GM23338 (cell line): Measurements from ENCODE around the gene TMEM174. TPM values are rescaled to one million over a fixed set of nuclear protein-coding genes. Genes with fewer than 3 reads are reported as not detected.
A peak's percentile ranks its signal among the peaks of the same experiment; 100 is the strongest.
"Not testable (repeated sequence)": the region's sequence is repeated elsewhere in the genome, so short reads cannot be mapped to it uniquely, and the experiment has no call there.

ENCODE experiments used
- ATAC-seq: fragments of 200-7000 bp; cut with Tn5 transposase; 3 replicates; pipeline ENCODE4 v1.9.1; 2020
- DNase-seq: peaks from one replicate; pipeline ENCODE4 v3.0.0-alpha.2; 2015; ENCODE audit warnings: low spot score
- H2AFZ ChIP-seq: fragments of 200-600 bp; sonication (generic); 2 replicates; pipeline ENCODE4 v1.8.0; 2016; ENCODE audit warnings: antibody characterized with exemption, mild to moderate bottlenecking, moderate library complexity
- H3F3A ChIP-seq: fragments of 200-600 bp; sonication (generic); replicated peaks from 2 replicates; pipeline ENCODE4 v1.8.0; 2017; ENCODE audit warnings: antibody characterized with exemption, mixed run types, low read depth
- H3K27ac ChIP-seq: fragments of 200-600 bp; sonication (generic); 2 replicates; pipeline ENCODE4 v1.6.1; 2016; ENCODE audit warnings: low read depth
- H3K27me3 ChIP-seq: fragments of 200-600 bp; sonication (generic); 2 replicates; pipeline ENCODE4 v1.8.0; 2016; ENCODE audit warnings: mild to moderate bottlenecking, mixed run types, moderate library complexity; ENCODE audit not compliant: insufficient read depth
- H3K36me3 ChIP-seq: fragments of 200-600 bp; sonication (generic); 2 replicates; pipeline ENCODE4 v1.8.0; 2016; ENCODE audit warnings: mild to moderate bottlenecking; ENCODE audit not compliant: insufficient read depth
- H3K4me1 ChIP-seq: fragments of 200-600 bp; sonication (generic); 2 replicates; pipeline ENCODE4 v1.8.0; 2016; ENCODE audit warnings: mild to moderate bottlenecking, moderate library complexity; ENCODE audit not compliant: insufficient read depth
- H3K4me2 ChIP-seq: fragments of 200-600 bp; sonication (generic); 2 replicates; pipeline ENCODE4 v1.7.1; 2017; ENCODE audit warnings: mixed run types
- H3K4me3 ChIP-seq: fragments of 200-600 bp; sonication (generic); 2 replicates; pipeline ENCODE4 v1.6.1; 2016; ENCODE audit warnings: mixed run types
- H3K79me2 ChIP-seq: fragments of 200-600 bp; sonication (generic); replicated peaks from 2 replicates; pipeline ENCODE4 v1.8.0; 2017; ENCODE audit warnings: mild to moderate bottlenecking; ENCODE audit not compliant: insufficient read depth
- H3K9me2 ChIP-seq: fragments of 200-600 bp; sonication (generic); 2 replicates; pipeline ENCODE4 v1.8.0; 2017; ENCODE audit not compliant: insufficient read depth
- H4K20me1 ChIP-seq: fragments of 200-600 bp; sonication (generic); replicated peaks from 2 replicates; pipeline ENCODE4 v1.8.0; 2017; ENCODE audit warnings: mild to moderate bottlenecking; ENCODE audit not compliant: insufficient read depth
- H3K27ac Mint-ChIP-seq: 2 replicates; pipeline ENCODE4 v1.8.0; 2020; ENCODE audit warnings: inconsistent platforms, mild to moderate bottlenecking, moderate library complexity, mixed read lengths
- H3K27me3 Mint-ChIP-seq: 3 replicates; pipeline ENCODE4 v1.8.0; 2022; ENCODE audit warnings: low read depth, mild to moderate bottlenecking, moderate library complexity, mixed read lengths, inconsistent platforms; ENCODE audit not compliant: insufficient read depth, poor library complexity
- H3K36me3 Mint-ChIP-seq: 3 replicates; pipeline ENCODE4 v1.8.0; 2021; ENCODE audit warnings: low read depth, mild to moderate bottlenecking, inconsistent platforms, moderate library complexity, mixed read lengths
- H3K4me1 Mint-ChIP-seq: 3 replicates; pipeline ENCODE4 v1.8.0; 2020; ENCODE audit warnings: mild to moderate bottlenecking, inconsistent platforms, mixed read lengths
- H3K4me3 Mint-ChIP-seq: 3 replicates; pipeline ENCODE4 v1.8.0; 2021; ENCODE audit warnings: moderate library complexity, mild to moderate bottlenecking, inconsistent platforms, mixed read lengths
- H3K9me3 Mint-ChIP-seq: 3 replicates; pipeline ENCODE4 v1.8.0; 2020; ENCODE audit warnings: moderate library complexity, mild to moderate bottlenecking, inconsistent platforms, mixed read lengths
- EZH2 ChIP-seq: fragments of 200-600 bp; sonication (generic); IDR thresholded peaks from one replicate; pipeline ENCODE4 v1.8.0; 2017; ENCODE audit warnings: antibody characterized with exemption, mild to moderate bottlenecking, low read depth; ENCODE audit not compliant: unreplicated experiment
- JUNB ChIP-seq: IDR thresholded peaks from one replicate; pipeline ENCODE4 v1.6.1; 2016; ENCODE audit warnings: antibody characterized with exemption; ENCODE audit not compliant: unreplicated experiment
- polyA plus RNA-seq: library from polyadenylated mRNA; unstranded; fragments of >200 nt; fragmentation: Nextera tagmentation; extraction: Ambion mirVana; gene quantifications from 2 replicates; pipeline ENCODE4 v1.2.1, GENCODE V29; 2016
- total RNA-seq: library from RNA; depleted of rRNA; stranded (reverse); fragments of >200 nt; shearing (Covaris generic); gene quantifications from 2 replicates; pipeline ENCODE4 v1.2.3, GENCODE V29; 2014
- TF ChIP-seq, protein P1 (sequence below): IDR thresholded peaks from one replicate; pipeline ENCODE4 v1.6.1; 2018; ENCODE audit warnings: antibody characterized with exemption; ENCODE audit not compliant: unreplicated experiment
- TF ChIP-seq, protein P2 (sequence below), 2 experiments: fragments of 200-600 bp in 1 of 2; sonication (generic) in 1 of 2; conservative IDR thresholded peaks; 2 replicates each; pipeline versions ENCODE4 v1.5.1 to v1.6.1; 2016 to 2017; ENCODE audit warnings: antibody characterized with exemption in 2 of 2, low read depth in 2 of 2, mild to moderate bottlenecking in 2 of 2, moderate library complexity in 1 of 2

The TMEM174 gene
- total and polyA plus RNA-seq, 2 experiments from 2014 or later: not detected

- ATAC-seq: no peak
- H3K4me3 ChIP-seq: no peak overlapping the region
- H3K79me2 ChIP-seq: no peaks in the 10 kb centered on the region
- 0 out of 2 replicates have a peak, but pooled peaks cover 6% of the 10 kb centered on the region for H3F3A ChIP-seq
- H3K4me2 ChIP-seq: no peak overlapping the region
- H3K36me3 Mint-ChIP-seq: no peaks in the 10 kb centered on the region
- peaks cover 19% of the 10 kb centered on the region for H3K4me1 ChIP-seq
- peaks cover 18% of the 10 kb centered on the region for H3K4me1 Mint-ChIP-seq
- peak; percentile 69 for DNase-seq
- H3K9me2 ChIP-seq: no peaks in the 10 kb centered on the region
- no peaks in the 10 kb centered on the region for H3K9me3 Mint-ChIP-seq
- no peak overlapping the region for H3K4me3 Mint-ChIP-seq
- H2AFZ ChIP-seq: no peak overlapping the region
- H3K27me3 Mint-ChIP-seq: peaks cover 57% of the 10 kb centered on the region
- no peak overlapping the region for H3K27ac Mint-ChIP-seq
- H4K20me1 ChIP-seq: 0 out of 2 replicates have a peak, but pooled peaks cover 2% of the 10 kb centered on the region
- TF ChIP-seq, protein P1, sequence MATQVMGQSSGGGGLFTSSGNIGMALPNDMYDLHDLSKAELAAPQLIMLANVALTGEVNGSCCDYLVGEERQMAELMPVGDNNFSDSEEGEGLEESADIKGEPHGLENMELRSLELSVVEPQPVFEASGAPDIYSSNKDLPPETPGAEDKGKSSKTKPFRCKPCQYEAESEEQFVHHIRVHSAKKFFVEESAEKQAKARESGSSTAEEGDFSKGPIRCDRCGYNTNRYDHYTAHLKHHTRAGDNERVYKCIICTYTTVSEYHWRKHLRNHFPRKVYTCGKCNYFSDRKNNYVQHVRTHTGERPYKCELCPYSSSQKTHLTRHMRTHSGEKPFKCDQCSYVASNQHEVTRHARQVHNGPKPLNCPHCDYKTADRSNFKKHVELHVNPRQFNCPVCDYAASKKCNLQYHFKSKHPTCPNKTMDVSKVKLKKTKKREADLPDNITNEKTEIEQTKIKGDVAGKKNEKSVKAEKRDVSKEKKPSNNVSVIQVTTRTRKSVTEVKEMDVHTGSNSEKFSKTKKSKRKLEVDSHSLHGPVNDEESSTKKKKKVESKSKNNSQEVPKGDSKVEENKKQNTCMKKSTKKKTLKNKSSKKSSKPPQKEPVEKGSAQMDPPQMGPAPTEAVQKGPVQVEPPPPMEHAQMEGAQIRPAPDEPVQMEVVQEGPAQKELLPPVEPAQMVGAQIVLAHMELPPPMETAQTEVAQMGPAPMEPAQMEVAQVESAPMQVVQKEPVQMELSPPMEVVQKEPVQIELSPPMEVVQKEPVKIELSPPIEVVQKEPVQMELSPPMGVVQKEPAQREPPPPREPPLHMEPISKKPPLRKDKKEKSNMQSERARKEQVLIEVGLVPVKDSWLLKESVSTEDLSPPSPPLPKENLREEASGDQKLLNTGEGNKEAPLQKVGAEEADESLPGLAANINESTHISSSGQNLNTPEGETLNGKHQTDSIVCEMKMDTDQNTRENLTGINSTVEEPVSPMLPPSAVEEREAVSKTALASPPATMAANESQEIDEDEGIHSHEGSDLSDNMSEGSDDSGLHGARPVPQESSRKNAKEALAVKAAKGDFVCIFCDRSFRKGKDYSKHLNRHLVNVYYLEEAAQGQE: no peak
- TF ChIP-seq, protein P2, sequence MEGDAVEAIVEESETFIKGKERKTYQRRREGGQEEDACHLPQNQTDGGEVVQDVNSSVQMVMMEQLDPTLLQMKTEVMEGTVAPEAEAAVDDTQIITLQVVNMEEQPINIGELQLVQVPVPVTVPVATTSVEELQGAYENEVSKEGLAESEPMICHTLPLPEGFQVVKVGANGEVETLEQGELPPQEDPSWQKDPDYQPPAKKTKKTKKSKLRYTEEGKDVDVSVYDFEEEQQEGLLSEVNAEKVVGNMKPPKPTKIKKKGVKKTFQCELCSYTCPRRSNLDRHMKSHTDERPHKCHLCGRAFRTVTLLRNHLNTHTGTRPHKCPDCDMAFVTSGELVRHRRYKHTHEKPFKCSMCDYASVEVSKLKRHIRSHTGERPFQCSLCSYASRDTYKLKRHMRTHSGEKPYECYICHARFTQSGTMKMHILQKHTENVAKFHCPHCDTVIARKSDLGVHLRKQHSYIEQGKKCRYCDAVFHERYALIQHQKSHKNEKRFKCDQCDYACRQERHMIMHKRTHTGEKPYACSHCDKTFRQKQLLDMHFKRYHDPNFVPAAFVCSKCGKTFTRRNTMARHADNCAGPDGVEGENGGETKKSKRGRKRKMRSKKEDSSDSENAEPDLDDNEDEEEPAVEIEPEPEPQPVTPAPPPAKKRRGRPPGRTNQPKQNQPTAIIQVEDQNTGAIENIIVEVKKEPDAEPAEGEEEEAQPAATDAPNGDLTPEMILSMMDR (conservative IDR thresholded peaks at IDR 0.05; ENCODE audit: low read depth in 2 of 2): peak; percentile 42 to 60
- no peak overlapping the region for H3K27ac ChIP-seq
- peaks cover 85% of the 10 kb centered on the region for H3K27me3 ChIP-seq
- H3K36me3 ChIP-seq: no peaks in the 10 kb centered on the region
Measured at GRCh38 chr5:73218552-73219171, 45.7 kb downstream of the TMEM174 start.

DNA sequence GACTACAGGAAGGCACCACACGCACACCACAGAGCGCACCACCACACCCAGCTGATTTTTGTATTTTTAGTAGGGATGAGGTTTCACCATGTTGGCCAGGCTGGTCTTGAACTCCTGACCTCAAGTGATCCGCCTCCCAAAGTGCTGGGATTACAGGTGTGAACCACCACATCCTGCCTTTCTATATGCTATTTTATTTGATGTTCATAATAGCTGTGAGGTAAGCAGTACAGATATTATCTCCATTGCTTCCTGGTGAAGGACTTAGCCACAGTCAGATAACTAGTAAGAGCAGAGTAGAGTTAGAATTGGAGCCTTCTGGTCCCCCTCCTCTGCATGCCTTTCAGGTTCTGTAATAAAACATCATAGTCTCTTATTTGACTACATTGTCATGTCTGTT lies 46.3 kb downstream of the TMEM174 start:
- peaks cover 78% of the 10 kb centered on the region for H3K27me3 ChIP-seq
- not testable (repeated sequence) for DNase-seq

GRCh38 chr5:73221161-73221560 lies 48.2 kb downstream of the TMEM174 start:
- Histone ChIP-seq H2AFZ (no peak overlapping the region), H4K20me1 (no peaks in the 10 kb centered on the region), H3K4me1 (no peaks in the 10 kb centered on the region), H3K36me3 (no peaks in the 10 kb centered on the region), H3F3A (no peaks in the 10 kb centered on the region), H3K27ac (no peak overlapping the region), H3K4me2 (no peak overlapping the region), H3K79me2 (no peaks in the 10 kb centered on the region), H3K9me2 (no peaks in the 10 kb centered on the region), H3K4me3 (no peak overlapping the region), H3K27me3 (peaks cover 76% of the 10 kb centered on the region)
- H3K36me3 Mint-ChIP-seq: no peaks in the 10 kb centered on the region
- H3K27me3 Mint-ChIP-seq: peaks cover 33% of the 10 kb centered on the region
- no peak overlapping the region for H3K4me3 Mint-ChIP-seq
- ATAC-seq: no peak
- H3K9me3 Mint-ChIP-seq: no peaks in the 10 kb centered on the region
- H3K4me1 Mint-ChIP-seq: no peaks in the 10 kb centered on the region
- DNase-seq: no peak
- no peak overlapping the region for H3K27ac Mint-ChIP-seq
- TF ChIP-seq EZH2 (no peak), JUNB (no peak)

More for the DNA sequence above, 46.3 kb downstream of the TMEM174 start:
- H3K4me3 Mint-ChIP-seq, H3K4me2 ChIP-seq, H3K79me2 ChIP-seq, H3F3A ChIP-seq, H3K36me3 ChIP-seq, H3K9me3 Mint-ChIP-seq, H3K27ac Mint-ChIP-seq, ATAC-seq, H3K27ac ChIP-seq, H2AFZ ChIP-seq, H3K9me2 ChIP-seq, H4K20me1 ChIP-seq, H3K36me3 Mint-ChIP-seq, H3K4me3 ChIP-seq: not testable (repeated sequence)
- Mint-ChIP-seq H3K27me3 (peaks cover 52% of the 10 kb centered on the region), H3K4me1 (peaks cover 12% of the 10 kb centered on the region)
- H3K4me1 ChIP-seq: peaks cover 13% of the 10 kb centered on the region
